ENCODE data around the gene DCTN2. TPM values are rescaled to one million over a fixed set of nuclear protein-coding genes. Genes with fewer than 3 reads are reported as not detected.
"Not testable (repeated sequence)": the region's sequence is repeated elsewhere in the genome, so short reads cannot be mapped to it uniquely, and the experiment has no call there.

Gene DCTN2
- total and polyA plus RNA-seq, 9 donors, result 108 to 174 (median 151) TPM

GRCh38 chr12:57579011-57579410 lies 32.0 kb upstream of the DCTN2 start:
- Histone ChIP-seq H3K27ac (ENCODE audit: low read length) (no peak overlapping the region), H3K36me3 (ENCODE audit: control insufficient read depth, insufficient read depth, low read length) (no peaks in the 10 kb centered on the region), H3K4me3 (ENCODE audit: low read length) (no peak overlapping the region), H3K9me3 (replicated peaks; ENCODE audit: control insufficient read depth, low read depth, low read length) (no peaks in the 10 kb centered on the region), H3K27me3 (ENCODE audit: control insufficient read depth, insufficient read depth, low read length) (peaks cover 28% of the 10 kb centered on the region), H3K4me1 (ENCODE audit: control insufficient read depth, insufficient read depth, low read length) (peaks cover 4% of the 10 kb centered on the region)
- WGBS (ENCODE audit: insufficient coverage), result 45% methylated on average over 1 of the region's 2 CpGs
- no peak for DNase-seq

- WGBS (ENCODE audit: insufficient coverage), result 79% methylated on average over 9 of the region's 12 CpGs
- H3K9me3 ChIP-seq (replicated peaks; ENCODE audit: control insufficient read depth, low read depth, low read length), result no peaks in the 10 kb centered on the region
- no peak for DNase-seq
- H3K4me1 ChIP-seq (ENCODE audit: control insufficient read depth, insufficient read depth, low read length), result no peaks in the 10 kb centered on the region
- no peaks in the 10 kb centered on the region for H3K36me3 ChIP-seq (ENCODE audit: control insufficient read depth, insufficient read depth, low read length)
- H3K27ac ChIP-seq (ENCODE audit: low read length), result no peak overlapping the region
- no peak overlapping the region for H3K4me3 ChIP-seq (ENCODE audit: low read length)
- H3K27me3 ChIP-seq (ENCODE audit: control insufficient read depth, insufficient read depth, low read length), result peaks cover 26% of the 10 kb centered on the region
These were observed 31.2 kb upstream of the DCTN2 start for GRCh38 chr12:57577981-57578758.

- H3K27me3 ChIP-seq (ENCODE audit: control insufficient read depth, insufficient read depth, low read length), result peaks cover 15% of the 10 kb centered on the region
- DNase-seq, result no peak
- H3K9me3 ChIP-seq (replicated peaks; ENCODE audit: control insufficient read depth, low read depth, low read length), result no peaks in the 10 kb centered on the region
- WGBS (ENCODE audit: insufficient coverage), result 79% methylated on average over 8 of the region's 9 CpGs
- no peak overlapping the region for H3K4me3 ChIP-seq (ENCODE audit: low read length)
- no peak overlapping the region for H3K27ac ChIP-seq (ENCODE audit: low read length)
- H3K36me3 ChIP-seq (ENCODE audit: control insufficient read depth, insufficient read depth, low read length), result no peaks in the 10 kb centered on the region
- no peaks in the 10 kb centered on the region for H3K4me1 ChIP-seq (ENCODE audit: control insufficient read depth, insufficient read depth, low read length)
These were observed 29.7 kb upstream of the DCTN2 start for GRCh38 chr12:57576613-57577160.

GRCh38 chr12:57575771-57576612 lies 29.0 kb upstream of the DCTN2 start:
- Histone ChIP-seq H3K27me3 (ENCODE audit: control insufficient read depth, insufficient read depth, low read length) (peaks cover 12% of the 10 kb centered on the region), H3K27ac (ENCODE audit: low read length) (no peak overlapping the region), H3K4me3 (ENCODE audit: low read length) (no peak overlapping the region), H3K4me1 (ENCODE audit: control insufficient read depth, insufficient read depth, low read length) (no peaks in the 10 kb centered on the region), H3K9me3 (replicated peaks; ENCODE audit: control insufficient read depth, low read depth, low read length) (no peaks in the 10 kb centered on the region), H3K36me3 (ENCODE audit: control insufficient read depth, insufficient read depth, low read length) (no peaks in the 10 kb centered on the region)
- no peak for DNase-seq
- WGBS (ENCODE audit: insufficient coverage), result 80% methylated on average over 10 of the region's 12 CpGs

DNA sequence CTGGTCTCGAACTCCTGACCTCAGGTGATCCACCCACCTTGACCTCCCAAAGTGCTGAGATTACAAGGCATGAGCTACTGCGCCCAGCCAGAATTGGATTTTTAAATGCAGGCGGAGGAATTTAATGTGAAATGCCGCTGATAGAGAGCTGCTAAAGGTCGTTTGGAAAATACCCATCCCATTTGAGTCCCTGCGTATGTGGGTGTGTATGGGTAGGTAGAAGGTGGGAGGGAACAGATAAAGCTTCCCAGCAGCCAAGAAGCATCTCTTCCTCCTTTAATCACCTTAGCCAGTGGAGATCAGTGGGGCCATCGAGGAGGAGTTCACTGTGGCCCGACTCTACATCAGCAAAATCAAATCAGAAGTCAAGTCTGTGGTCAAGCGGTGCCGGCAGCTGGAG lies 27.8 kb upstream of the DCTN2 start:
- peaks cover 11% of the 10 kb centered on the region for H3K27me3 ChIP-seq (ENCODE audit: control insufficient read depth, insufficient read depth, low read length)
- H3K4me1 ChIP-seq (ENCODE audit: control insufficient read depth, insufficient read depth, low read length), result no peaks in the 10 kb centered on the region
- H3K9me3 ChIP-seq (replicated peaks; ENCODE audit: control insufficient read depth, low read depth, low read length), result no peaks in the 10 kb centered on the region
- H3K27ac ChIP-seq (ENCODE audit: low read length), result no peak overlapping the region
- no peak overlapping the region for H3K4me3 ChIP-seq (ENCODE audit: low read length)
- H3K36me3 ChIP-seq (ENCODE audit: control insufficient read depth, insufficient read depth, low read length), result no peaks in the 10 kb centered on the region
- DNase-seq, result no peak
- 97% methylated on average over 6 of the region's 10 CpGs for WGBS (ENCODE audit: insufficient coverage)

DNA sequence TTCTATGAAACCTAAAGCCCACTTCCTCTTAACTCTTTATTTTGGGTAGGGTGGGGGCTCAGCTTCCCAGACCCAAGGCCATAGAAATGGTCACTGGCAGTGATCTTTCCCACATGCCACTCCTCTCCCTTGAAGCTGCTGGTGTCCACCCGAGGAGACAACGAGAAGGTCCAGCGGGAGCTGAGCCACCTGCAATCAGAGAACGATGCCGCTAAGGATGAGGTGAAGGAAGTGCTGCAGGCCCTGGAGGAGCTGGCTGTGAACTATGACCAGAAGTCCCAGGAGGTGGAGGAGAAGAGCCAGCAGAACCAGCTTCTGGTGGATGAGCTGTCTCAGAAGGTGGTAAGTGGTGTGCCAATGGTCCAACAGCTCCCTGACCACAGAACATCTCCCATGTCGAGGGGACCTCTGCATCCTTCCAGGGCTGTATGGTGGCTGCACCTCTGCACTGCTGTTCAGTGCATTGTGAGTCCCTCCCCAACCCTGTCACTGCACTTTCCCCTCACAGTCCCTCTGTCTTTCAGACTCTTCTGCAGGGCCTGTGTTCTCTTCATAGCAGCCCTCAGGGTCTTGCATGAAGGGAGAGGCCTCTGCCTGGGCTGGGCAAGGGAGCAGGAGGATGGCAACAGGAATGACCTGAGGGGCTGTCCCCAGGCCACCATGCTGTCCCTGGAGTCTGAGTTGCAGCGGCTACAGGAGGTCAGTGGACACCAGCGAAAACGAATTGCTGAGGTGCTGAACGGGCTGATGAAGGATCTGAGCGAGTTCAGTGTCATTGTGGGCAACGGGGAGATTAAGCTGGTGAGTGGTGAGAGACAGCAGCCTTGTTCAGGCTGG lies 25.2 kb upstream of the DCTN2 start:
- no peak overlapping the region for H3K27ac ChIP-seq (ENCODE audit: low read length)
- peaks cover 8% of the 10 kb centered on the region for H3K27me3 ChIP-seq (ENCODE audit: control insufficient read depth, insufficient read depth, low read length)
- H3K4me3 ChIP-seq (ENCODE audit: low read length), result no peak overlapping the region
- no peaks in the 10 kb centered on the region for H3K4me1 ChIP-seq (ENCODE audit: control insufficient read depth, insufficient read depth, low read length)
- no peaks in the 10 kb centered on the region for H3K9me3 ChIP-seq (replicated peaks; ENCODE audit: control insufficient read depth, low read depth, low read length)
- H3K36me3 ChIP-seq (ENCODE audit: control insufficient read depth, insufficient read depth, low read length), result no peaks in the 10 kb centered on the region
- no peak for DNase-seq
- WGBS (ENCODE audit: insufficient coverage), result 86% methylated on average over 12 of the region's 12 CpGs

- not testable (repeated sequence) for H3K4me1 ChIP-seq (ENCODE audit: control insufficient read depth, insufficient read depth, low read length); H3K27ac ChIP-seq (ENCODE audit: low read length); H3K4me3 ChIP-seq (ENCODE audit: low read length); H3K36me3 ChIP-seq (ENCODE audit: control insufficient read depth, insufficient read depth, low read length); H3K9me3 ChIP-seq (replicated peaks; ENCODE audit: control insufficient read depth, low read depth, low read length); H3K27me3 ChIP-seq (ENCODE audit: control insufficient read depth, insufficient read depth, low read length); DNase-seq
- WGBS (ENCODE audit: insufficient coverage), result 93% methylated on average over 3 of the region's 13 CpGs
These were observed 23.4 kb upstream of the DCTN2 start for GRCh38 chr12:57570438-57570837.

DNA sequence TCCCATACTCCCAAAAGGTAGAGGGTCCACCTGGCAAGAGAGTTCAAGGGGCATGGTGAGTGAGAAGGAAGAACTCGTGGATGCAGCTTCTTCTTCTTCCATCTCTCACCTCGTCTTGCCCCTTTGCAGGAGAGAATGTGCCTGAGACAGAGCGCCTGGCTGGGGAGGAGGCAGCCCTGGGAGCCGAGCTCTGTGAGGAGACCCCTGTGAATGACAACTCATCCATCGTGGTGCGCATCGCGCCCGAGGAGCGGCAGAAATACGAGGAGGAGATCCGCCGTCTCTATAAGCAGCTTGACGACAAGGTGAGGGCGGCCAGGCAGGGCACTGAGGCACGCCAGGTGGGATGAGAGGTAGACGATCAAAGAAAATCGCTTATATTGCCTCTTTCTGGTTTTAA lies 22.9 kb upstream of the DCTN2 start:
- Histone ChIP-seq H3K9me3 (replicated peaks; ENCODE audit: control insufficient read depth, low read depth, low read length) (no peaks in the 10 kb centered on the region), H3K36me3 (ENCODE audit: control insufficient read depth, insufficient read depth, low read length) (no peaks in the 10 kb centered on the region), H3K4me3 (ENCODE audit: low read length) (no peak overlapping the region), H3K27me3 (ENCODE audit: control insufficient read depth, insufficient read depth, low read length) (peaks cover 7% of the 10 kb centered on the region), H3K27ac (ENCODE audit: low read length) (no peak overlapping the region), H3K4me1 (ENCODE audit: control insufficient read depth, insufficient read depth, low read length) (no peaks in the 10 kb centered on the region)
- 86% methylated on average over 16 of the region's 18 CpGs for WGBS (ENCODE audit: insufficient coverage)
- DNase-seq, result no peak

- Histone ChIP-seq H3K36me3 (ENCODE audit: control insufficient read depth, insufficient read depth, low read length) (no peaks in the 10 kb centered on the region), H3K4me1 (ENCODE audit: control insufficient read depth, insufficient read depth, low read length) (no peaks in the 10 kb centered on the region), H3K27ac (ENCODE audit: low read length) (no peak overlapping the region), H3K4me3 (ENCODE audit: low read length) (no peak overlapping the region), H3K9me3 (replicated peaks; ENCODE audit: control insufficient read depth, low read depth, low read length) (no peaks in the 10 kb centered on the region), H3K27me3 (ENCODE audit: control insufficient read depth, insufficient read depth, low read length) (peaks cover 10% of the 10 kb centered on the region)
- DNase-seq, result no peak
- 66% methylated on average over 5 of the region's 6 CpGs for WGBS (ENCODE audit: insufficient coverage)
These were observed 21.8 kb upstream of the DCTN2 start for GRCh38 chr12:57568838-57569237.

All from muscle of leg (tissue), 11 donors.